ENCODE measurements around the gene PSAP.
"Not testable (repeated sequence)": the region's sequence is repeated elsewhere in the genome, so short reads cannot be mapped to it uniquely, and the experiment has no call there.

The PSAP gene

GRCh38 chr10:71873582-71874211 is 22.6 kb upstream of the PSAP start:
- no peak for DNase-seq

- DNase-seq: not testable (repeated sequence)
Measured at GRCh38 chr10:71869601-71870000, 18.6 kb upstream of the PSAP start.

GRCh38 chr10:71868192-71868697 is 17.2 kb upstream of the PSAP start:
- DNase-seq: peak; percentile 42

GRCh38 chr10:71865561-71866041 is 14.6 kb upstream of the PSAP start:
- no peak for DNase-seq

GRCh38 chr10:71864911-71865361 is 13.9 kb upstream of the PSAP start:
- no peak for DNase-seq

GRCh38 chr10:71863203-71863602 is 12.2 kb upstream of the PSAP start:
- no peak for DNase-seq

- peak; percentile 82 for DNase-seq
Measured at GRCh38 chr10:71860243-71861029, 9.4 kb upstream of the PSAP start.

GRCh38 chr10:71857934-71858890 is 7.2 kb upstream of the PSAP start:
- DNase-seq: no peak

GRCh38 chr10:71856619-71857018 is 5.6 kb upstream of the PSAP start:
- no peak for DNase-seq

GRCh38 chr10:71854031-71854430 is 3.0 kb upstream of the PSAP start:
- DNase-seq: no peak

GRCh38 chr10:71852355-71852937 is 1.4 kb upstream of the PSAP start:
- no peak for DNase-seq

GRCh38 chr10:71851465-71852095 is 529 bp upstream of the PSAP start:
- DNase-seq: not testable (repeated sequence)

- DNase-seq: no peak
Measured at GRCh38 chr10:71850021-71850742, 869 bp downstream of the PSAP start.

GRCh38 chr10:71849461-71849908 is 1.6 kb downstream of the PSAP start:
- no peak for DNase-seq

- no peak for DNase-seq
Measured at GRCh38 chr10:71848325-71849275, 2.5 kb downstream of the PSAP start.

GRCh38 chr10:71847418-71847817 is 3.6 kb downstream of the PSAP start:
- no peak for DNase-seq

- no peak for DNase-seq
Measured at GRCh38 chr10:71846816-71847215, 4.2 kb downstream of the PSAP start.

GRCh38 chr10:71845410-71846405 is 5.3 kb downstream of the PSAP start:
- no peak for DNase-seq

- DNase-seq: no peak
Measured at GRCh38 chr10:71844695-71845094, 6.4 kb downstream of the PSAP start.
